IgD-negative memory B cell (primary cell): Measurements from ENCODE around the gene EEF1E1. TPM values are rescaled to one million over a fixed set of nuclear protein-coding genes. Genes with fewer than 3 reads are reported as not detected.
"Not testable (repeated sequence)": the region's sequence is repeated elsewhere in the genome, so short reads cannot be mapped to it uniquely, and the experiment has no call there.

Experiments
- H3K27ac Mint-ChIP-seq, 3 donors: one replicate each; pipeline ENCODE4 v1.8.0; 2020 to 2022; ENCODE audit warnings: mild to moderate bottlenecking in 3 of 3, mixed read lengths in 3 of 3, moderate library complexity in 1 of 3
- H3K27me3 Mint-ChIP-seq: one replicate; pipeline ENCODE4 v1.8.0; 2021; ENCODE audit warnings: mixed read lengths
- H3K36me3 Mint-ChIP-seq: one replicate; pipeline ENCODE4 v1.8.0; 2020; ENCODE audit warnings: mild to moderate bottlenecking, mixed read lengths
- H3K4me1 Mint-ChIP-seq, 3 donors: one replicate each; pipeline ENCODE4 v1.8.0; 2020 to 2022; ENCODE audit warnings: mixed read lengths in 3 of 3, mild to moderate bottlenecking in 1 of 3
- H3K4me3 Mint-ChIP-seq, 4 donors: one replicate each; pipeline ENCODE4 v1.8.0; 2020 to 2022; ENCODE audit warnings: mild to moderate bottlenecking in 4 of 4, mixed read lengths in 4 of 4, moderate library complexity in 3 of 4
- H3K9me3 Mint-ChIP-seq, 3 donors: one replicate each; pipeline ENCODE4 v1.8.0; 2020 to 2021; ENCODE audit warnings: mixed read lengths in 3 of 3, mild to moderate bottlenecking in 1 of 3
- polyA plus RNA-seq: library from polyadenylated mRNA; unstranded; fragments of 300-500 nt; fragmentation: Illumina TruSeq; gene quantifications from one replicate; pipeline ENCODE4 v1.2.3, GENCODE V29; 2021

The EEF1E1 gene
- polyA plus RNA-seq, 1 donor from 2014 or later, result 54.9 TPM

GRCh38 chr6:8061736-8062135 lies 40.6 kb downstream of the EEF1E1 start:
- Mint-ChIP-seq H3K9me3 (no peaks in the 10 kb centered on the region), H3K4me3 (peak overlapping the region in 1 of 4 donors; percentile 97), H3K4me1 (peaks cover 16 to 24% (median 23%) of the 10 kb centered on the region in 3 donors), H3K27ac (no peak overlapping the region), H3K36me3 (peaks cover 3% of the 10 kb centered on the region), H3K27me3 (no peaks in the 10 kb centered on the region)

DNA sequence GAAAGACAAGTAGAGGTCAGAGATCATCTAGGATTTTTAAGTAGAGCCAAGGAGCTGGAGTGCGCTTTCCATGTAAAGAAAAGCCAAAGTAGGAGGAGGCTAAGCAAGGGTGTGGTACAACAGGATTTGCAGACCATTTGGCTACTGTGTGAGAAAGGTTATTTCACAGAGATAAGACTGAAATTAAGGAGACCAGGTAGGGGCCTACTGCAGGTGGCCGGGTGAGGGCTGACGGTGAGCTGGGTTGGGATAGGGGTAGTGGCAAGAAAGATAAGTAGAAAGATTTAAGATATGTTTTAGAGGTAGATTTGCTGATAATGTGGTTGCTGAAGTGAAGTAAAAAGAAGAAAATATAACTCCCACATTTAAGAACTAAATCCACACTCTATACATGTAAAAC lies 42.0 kb downstream of the EEF1E1 start:
- Mint-ChIP-seq H3K4me3 (peak overlapping the region in 1 of 4 donors; percentile 66), H3K27me3 (no peaks in the 10 kb centered on the region), H3K27ac (peak overlapping the region in 1 of 3 donors; percentile 78), H3K4me1 (peaks cover 16 to 23% (median 22%) of the 10 kb centered on the region in 3 donors), H3K9me3 (no peaks in the 10 kb centered on the region), H3K36me3 (peaks cover 3% of the 10 kb centered on the region)

- Mint-ChIP-seq H3K27ac (no peak overlapping the region), H3K36me3 (peaks cover 3% of the 10 kb centered on the region), H3K4me3 (no peak overlapping the region), H3K27me3 (no peaks in the 10 kb centered on the region), H3K9me3 (no peaks in the 10 kb centered on the region), H3K4me1 (peaks cover 10 to 17% (median 12%) of the 10 kb centered on the region in 3 donors)
Observed at GRCh38 chr6:8059129-8059528, 43.2 kb downstream of the EEF1E1 start.

DNA sequence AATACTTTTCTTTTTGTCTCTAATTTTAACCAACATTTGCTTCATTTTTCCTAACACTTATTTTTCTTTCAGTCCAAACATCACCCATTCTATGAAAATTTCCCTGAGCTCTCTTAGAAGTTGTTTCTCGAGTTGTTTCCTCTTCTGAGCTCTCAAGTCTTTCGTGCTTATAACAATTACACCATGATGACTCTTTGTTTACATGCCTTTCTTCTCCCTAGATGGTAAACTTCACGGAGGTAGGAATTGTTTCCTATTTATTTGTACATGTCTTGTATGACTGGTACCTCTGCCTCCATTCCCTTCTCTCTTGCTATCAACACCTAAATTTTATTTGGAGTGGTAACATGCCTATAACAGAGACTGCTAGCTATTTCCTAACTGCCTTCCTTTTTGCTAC lies 44.6 kb downstream of the EEF1E1 start:
- Mint-ChIP-seq H3K27me3 (no peaks in the 10 kb centered on the region), H3K27ac (peak overlapping the region in 1 of 3 donors; percentile 10), H3K9me3 (no peaks in the 10 kb centered on the region), H3K4me3 (no peak overlapping the region), H3K36me3 (peaks cover 3% of the 10 kb centered on the region), H3K4me1 (peaks cover 6 to 12% (median 8%) of the 10 kb centered on the region in 3 donors)

DNA sequence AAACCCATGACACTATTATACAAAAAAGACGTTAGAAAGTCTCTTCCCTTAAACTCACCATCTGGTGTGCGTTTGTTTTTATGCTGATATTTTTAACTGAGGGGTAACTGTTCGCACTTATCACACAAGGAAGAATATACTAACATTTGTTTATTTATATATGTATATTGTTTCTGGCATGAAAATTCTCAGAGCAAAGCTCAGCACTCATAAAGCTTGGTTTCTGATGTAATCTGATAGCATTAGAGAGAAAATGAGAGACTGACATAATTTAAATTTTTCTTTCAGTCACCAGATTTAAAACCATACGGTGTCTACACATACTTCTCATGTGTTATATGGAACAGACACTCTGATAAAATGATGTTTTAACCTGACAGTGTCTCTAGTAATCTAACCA lies 45.1 kb downstream of the EEF1E1 start:
- Mint-ChIP-seq H3K4me3 (no peak overlapping the region), H3K4me1 (peaks cover 5 to 12% (median 6%) of the 10 kb centered on the region in 3 donors), H3K36me3 (peaks cover 2% of the 10 kb centered on the region), H3K27ac (no peak overlapping the region), H3K27me3 (no peaks in the 10 kb centered on the region), H3K9me3 (no peaks in the 10 kb centered on the region)

DNA sequence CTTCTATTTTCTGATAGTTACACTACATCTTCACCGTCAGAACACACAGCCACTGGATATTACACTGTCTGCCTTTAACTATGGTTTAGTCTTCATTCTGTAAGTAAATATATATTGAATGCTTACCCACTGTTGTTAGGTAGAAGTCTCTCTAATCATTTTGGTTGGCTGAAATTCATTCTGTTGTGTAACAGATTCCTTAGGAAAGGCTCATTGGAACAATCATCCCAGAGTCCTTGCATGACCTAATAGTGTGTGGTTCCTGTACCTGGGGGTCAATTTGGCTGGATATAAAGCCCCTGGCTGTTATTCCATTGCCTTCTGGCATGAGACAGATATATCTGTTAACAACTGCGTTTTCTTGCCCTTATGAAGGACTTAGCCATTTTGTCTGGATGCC lies 48.1 kb downstream of the EEF1E1 start:
- no peak overlapping the region for H3K27ac Mint-ChIP-seq
- peaks cover 0 to 7% (median 4%) of the 10 kb centered on the region in 3 donors for H3K4me1 Mint-ChIP-seq

GRCh38 chr6:8047541-8048292 lies 54.6 kb downstream of the EEF1E1 start:
- Mint-ChIP-seq H3K27me3 (no peaks in the 10 kb centered on the region), H3K27ac (no peak overlapping the region), H3K9me3 (peaks cover 4 to 7% (median 5%) of the 10 kb centered on the region in 3 donors), H3K4me1 (peaks cover 0 to 4% (median 0%) of the 10 kb centered on the region in 3 donors), H3K4me3 (no peak overlapping the region), H3K36me3 (peaks cover 23% of the 10 kb centered on the region)

More for the DNA sequence above, 48.1 kb downstream of the EEF1E1 start:
- H3K36me3 Mint-ChIP-seq, result peaks cover 5% of the 10 kb centered on the region
- no peaks in the 10 kb centered on the region for H3K27me3 Mint-ChIP-seq
- H3K9me3 Mint-ChIP-seq, result no peaks in the 10 kb centered on the region
- no peak overlapping the region for H3K4me3 Mint-ChIP-seq

DNA sequence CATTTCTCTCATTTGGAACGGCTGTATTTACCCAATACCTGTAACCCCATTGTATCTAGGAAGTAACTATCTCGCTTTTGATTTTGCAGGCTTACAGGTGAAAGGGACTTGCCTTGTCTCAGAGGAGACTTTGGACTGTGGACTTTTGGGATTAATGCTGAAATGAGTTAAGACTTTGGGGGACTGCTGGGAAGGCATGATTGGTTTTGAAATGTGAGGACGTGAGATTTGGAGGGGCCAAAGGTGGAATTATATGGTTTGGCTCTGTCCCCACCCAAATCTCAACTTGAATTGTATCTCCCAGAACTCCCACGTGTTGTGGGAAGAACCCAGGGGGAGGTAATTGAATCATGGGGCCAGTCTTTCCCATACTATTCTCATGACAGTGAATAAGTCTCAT lies 56.6 kb downstream of the EEF1E1 start:
- H3K9me3 Mint-ChIP-seq, H3K4me3 Mint-ChIP-seq, H3K4me1 Mint-ChIP-seq, H3K27me3 Mint-ChIP-seq, H3K27ac Mint-ChIP-seq: not testable (repeated sequence)
- peaks cover 19% of the 10 kb centered on the region for H3K36me3 Mint-ChIP-seq

DNA sequence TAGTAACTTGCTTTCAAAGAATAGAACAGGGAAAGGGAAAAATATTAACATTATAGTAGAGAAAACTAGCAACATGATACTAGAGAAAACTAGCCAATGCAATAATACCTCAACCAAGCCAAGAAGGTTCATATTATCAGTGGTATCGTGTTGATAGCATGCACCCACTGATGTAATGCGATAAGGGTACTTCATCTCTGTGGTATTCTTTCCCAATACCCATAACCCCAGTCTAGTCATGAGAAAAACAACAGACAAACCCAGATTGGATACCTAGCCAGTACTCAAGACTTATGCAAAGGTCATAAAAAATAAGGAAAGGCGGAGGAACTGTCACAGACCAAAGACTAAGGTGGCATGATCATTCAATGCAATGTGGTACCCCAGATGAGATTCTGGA lies 59.1 kb downstream of the EEF1E1 start:
- H3K4me3 Mint-ChIP-seq, result no peak overlapping the region
- peaks cover 29% of the 10 kb centered on the region for H3K36me3 Mint-ChIP-seq
- no peaks in the 10 kb centered on the region for H3K27me3 Mint-ChIP-seq
- H3K4me1 Mint-ChIP-seq, result peaks cover 0 to 2% (median 0%) of the 10 kb centered on the region in 3 donors
- peaks cover 4 to 10% (median 5%) of the 10 kb centered on the region in 3 donors for H3K9me3 Mint-ChIP-seq
- H3K27ac Mint-ChIP-seq, result peak overlapping the region in 1 of 3 donors; percentile 26

DNA sequence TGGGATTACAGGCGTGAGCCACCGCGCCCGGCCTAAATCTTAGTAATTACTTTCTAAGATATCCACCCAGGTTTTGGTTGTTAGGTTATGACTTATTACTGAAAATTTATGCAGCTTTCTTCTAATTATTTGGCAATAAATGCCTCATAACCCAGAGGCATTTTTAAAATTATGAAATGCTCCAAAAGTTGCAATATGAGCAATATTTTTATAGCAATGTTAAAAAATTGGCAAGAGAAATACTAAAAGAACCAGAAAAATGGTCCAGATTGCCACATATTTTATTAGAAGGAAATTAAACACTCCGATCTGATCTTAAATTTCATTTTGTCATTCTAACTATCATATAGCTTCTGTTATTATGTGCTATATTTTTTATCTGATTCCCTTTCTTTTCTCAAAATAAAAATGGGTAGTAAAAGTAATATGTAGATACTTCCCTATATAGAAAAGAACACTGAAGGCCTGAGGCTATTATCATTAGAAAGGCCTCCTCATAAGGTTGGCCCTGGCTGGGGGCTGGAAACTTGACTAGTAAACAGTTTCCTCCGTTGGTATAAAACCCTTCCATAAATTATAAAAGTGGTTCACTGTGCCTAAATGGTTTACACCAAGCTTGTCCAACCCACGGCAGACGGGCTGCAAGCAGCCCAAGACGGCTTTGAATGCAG lies 60.3 kb downstream of the EEF1E1 start:
- H3K4me3 Mint-ChIP-seq, result no peak overlapping the region
- H3K27ac Mint-ChIP-seq, result no peak overlapping the region
- peaks cover 4 to 11% (median 11%) of the 10 kb centered on the region in 3 donors for H3K4me1 Mint-ChIP-seq
- peaks cover 38% of the 10 kb centered on the region for H3K36me3 Mint-ChIP-seq
- no peaks in the 10 kb centered on the region for H3K27me3 Mint-ChIP-seq
- peaks cover 4 to 10% (median 7%) of the 10 kb centered on the region in 3 donors for H3K9me3 Mint-ChIP-seq

DNA sequence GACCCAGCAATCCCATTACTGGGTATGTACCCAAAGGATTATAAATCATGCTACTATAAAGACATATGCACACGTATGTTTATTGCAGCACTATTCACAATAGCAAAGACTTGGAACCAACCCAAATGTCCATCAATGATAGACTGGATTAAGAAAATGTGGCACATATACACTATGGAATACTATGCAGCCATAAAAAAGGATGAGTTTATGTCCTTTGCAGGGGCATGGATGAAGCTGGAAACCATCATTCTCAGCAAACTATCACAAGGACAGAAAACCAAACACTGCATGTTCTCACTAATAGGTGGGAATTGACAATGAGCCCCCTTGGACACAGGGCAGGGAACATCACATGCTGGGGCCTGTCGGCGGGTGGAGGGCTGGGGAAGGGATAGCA lies 68.2 kb downstream of the EEF1E1 start:
- H3K36me3 Mint-ChIP-seq, result peaks cover 26% of the 10 kb centered on the region
- not testable (repeated sequence) for H3K27ac Mint-ChIP-seq
- H3K4me1 Mint-ChIP-seq, result peaks cover 33 to 48% (median 46%) of the 10 kb centered on the region in 3 donors

DNA sequence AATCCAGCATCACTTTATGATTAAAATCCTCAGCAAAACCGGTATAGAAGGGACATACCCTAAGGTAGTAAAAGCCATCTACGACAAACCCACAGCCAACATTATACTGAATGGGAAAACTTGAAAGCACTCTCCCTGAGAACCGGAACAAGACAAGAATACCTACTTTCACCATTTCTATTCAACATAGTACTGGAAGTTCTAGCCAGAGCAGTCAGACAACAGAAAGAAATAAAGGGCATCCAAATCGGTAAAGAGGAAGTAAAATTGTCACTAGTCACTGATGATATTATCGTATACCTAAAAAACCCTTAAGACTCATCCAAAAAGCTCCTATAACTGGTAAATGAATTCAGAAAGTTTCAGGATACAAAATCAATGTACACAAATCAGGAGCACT lies 71.4 kb downstream of the EEF1E1 start:
- Mint-ChIP-seq H3K4me3 (peak overlapping the region in 1 of 4 donors; percentile 37), H3K27me3 (no peaks in the 10 kb centered on the region), H3K4me1 (peaks cover 26 to 40% (median 27%) of the 10 kb centered on the region in 3 donors), H3K27ac (no peak overlapping the region), H3K36me3 (peaks cover 9% of the 10 kb centered on the region), H3K9me3 (peaks cover 0 to 3% (median 0%) of the 10 kb centered on the region in 3 donors)

More for the DNA sequence above, 68.2 kb downstream of the EEF1E1 start:
- H3K4me3 Mint-ChIP-seq, H3K27me3 Mint-ChIP-seq, H3K9me3 Mint-ChIP-seq: not testable (repeated sequence)

Other genes with a start within 250 kb of the EEF1E1 start
- gene TXNDC5, start 191.8 kb downstream of the EEF1E1 start, polyA plus RNA-seq, result 270 TPM
- gene BLOC1S5, start 38.2 kb downstream of the EEF1E1 start, polyA plus RNA-seq, result 29.5 TPM